ENCODE results near the gene PRICKLE3. TPM values are rescaled to one million over a fixed set of nuclear protein-coding genes. Genes with fewer than 3 reads are reported as not detected.
"Not testable (repeated sequence)": the region's sequence is repeated elsewhere in the genome, so short reads cannot be mapped to it uniquely, and the experiment has no call there.

PRICKLE3 gene
- total RNA-seq, 1 experiment from 2014 or later, result 6.1 TPM

GRCh38 chrX:49167740-49168108 is 18.4 kb downstream of the PRICKLE3 start:
- no peak for DNase-seq (ENCODE audit: low read depth)
- in situ Hi-C loops (cut with HindIII; ENCODE audit: low pct_unique_long_range_greater_than_20kb, low sequenced_read_pairs), result no loop called here

DNA sequence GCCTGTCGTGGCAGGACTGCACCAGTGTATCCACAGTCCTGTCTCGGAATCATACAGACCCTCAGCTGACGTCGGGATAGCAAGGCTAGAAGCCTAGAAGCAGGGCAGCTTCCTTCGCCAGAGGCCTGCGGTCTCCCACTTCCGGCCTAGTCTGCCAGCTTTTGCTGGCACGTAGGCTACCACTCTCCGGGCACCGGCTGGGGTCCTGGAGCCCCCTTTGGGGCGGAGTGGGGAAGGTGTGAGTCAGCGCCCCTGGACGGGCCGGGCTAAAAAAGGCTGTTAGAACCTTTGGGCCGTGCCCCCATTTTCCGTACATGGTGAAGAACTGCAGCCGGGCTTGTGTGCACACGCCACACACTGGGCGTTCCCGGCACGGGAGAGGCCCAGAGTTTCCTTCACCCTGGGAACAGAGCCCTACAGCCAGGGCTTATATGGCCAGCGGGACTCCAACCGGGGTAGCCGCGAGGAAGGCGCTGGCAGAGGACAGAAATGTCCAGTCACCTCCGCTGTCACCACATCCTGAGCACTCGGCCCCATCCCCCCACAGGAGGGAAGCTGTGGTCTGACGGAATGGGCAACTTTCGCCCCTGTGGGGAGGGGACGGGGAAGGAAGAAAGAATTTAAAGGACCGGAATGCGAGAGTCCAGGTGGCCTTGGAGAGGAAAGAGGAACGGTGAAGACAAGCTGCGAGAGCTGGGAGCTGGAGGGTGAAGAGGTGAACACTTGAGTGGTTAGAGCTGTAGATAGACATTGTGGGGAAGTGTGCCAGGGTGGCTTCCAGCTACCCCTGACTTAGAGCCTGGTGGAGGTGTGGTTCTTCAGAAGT is 19.0 kb downstream of the PRICKLE3 start:
- DNase-seq (ENCODE audit: low read depth), result no peak
- in situ Hi-C loops (cut with HindIII; ENCODE audit: low pct_unique_long_range_greater_than_20kb, low sequenced_read_pairs), result no loop called here

DNA sequence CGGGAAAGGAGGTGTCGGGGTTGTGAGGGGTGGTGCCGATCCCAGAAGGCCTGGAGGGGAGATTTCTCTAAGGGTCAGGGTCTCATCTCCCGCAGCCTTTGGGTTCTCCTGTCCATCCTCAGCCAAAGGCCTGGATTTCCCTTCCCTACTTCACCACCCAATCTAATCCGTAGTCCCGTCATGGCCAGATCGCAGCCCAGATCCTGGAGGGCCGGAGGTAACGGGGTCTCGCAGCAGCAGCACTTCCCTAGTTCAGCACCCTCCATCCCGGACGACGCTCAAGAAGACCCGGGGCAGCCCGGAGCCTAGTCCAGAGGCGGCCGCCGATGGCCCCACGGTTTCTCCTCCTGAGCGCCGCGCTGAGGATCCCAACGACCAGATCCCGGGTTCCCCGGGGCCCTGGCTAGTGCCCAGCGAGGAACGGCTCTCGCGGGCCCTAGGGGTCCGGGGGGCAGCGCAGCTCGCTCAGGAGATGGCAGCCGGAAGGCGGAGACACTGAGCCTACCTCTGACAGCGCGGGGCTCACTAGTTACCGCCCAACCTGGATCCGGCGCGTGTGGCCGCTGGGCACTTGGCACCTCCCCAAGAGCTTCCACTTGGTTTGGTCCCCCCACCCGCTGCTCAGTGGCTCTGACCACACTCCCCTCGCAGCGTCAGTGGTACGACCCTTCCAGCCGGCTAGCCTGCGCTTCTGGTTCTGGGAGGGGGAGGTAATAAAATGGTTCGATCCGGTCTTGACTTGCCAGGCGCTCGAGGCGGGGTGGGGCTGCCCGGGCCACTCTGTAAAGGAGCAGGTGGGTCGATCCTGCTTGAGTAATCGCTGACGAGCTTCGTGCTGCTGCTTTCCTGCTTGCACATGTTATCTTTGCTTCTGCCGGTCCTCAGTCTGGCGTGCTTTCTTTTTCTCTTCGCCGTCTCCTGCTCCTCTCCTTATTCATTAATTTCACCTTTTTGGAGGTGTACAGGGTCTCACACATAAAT is 20.0 kb downstream of the PRICKLE3 start:
- DNase-seq (ENCODE audit: low read depth), result no peak
- in situ Hi-C loops (cut with HindIII; ENCODE audit: low pct_unique_long_range_greater_than_20kb, low sequenced_read_pairs), result no loop called here

DNA sequence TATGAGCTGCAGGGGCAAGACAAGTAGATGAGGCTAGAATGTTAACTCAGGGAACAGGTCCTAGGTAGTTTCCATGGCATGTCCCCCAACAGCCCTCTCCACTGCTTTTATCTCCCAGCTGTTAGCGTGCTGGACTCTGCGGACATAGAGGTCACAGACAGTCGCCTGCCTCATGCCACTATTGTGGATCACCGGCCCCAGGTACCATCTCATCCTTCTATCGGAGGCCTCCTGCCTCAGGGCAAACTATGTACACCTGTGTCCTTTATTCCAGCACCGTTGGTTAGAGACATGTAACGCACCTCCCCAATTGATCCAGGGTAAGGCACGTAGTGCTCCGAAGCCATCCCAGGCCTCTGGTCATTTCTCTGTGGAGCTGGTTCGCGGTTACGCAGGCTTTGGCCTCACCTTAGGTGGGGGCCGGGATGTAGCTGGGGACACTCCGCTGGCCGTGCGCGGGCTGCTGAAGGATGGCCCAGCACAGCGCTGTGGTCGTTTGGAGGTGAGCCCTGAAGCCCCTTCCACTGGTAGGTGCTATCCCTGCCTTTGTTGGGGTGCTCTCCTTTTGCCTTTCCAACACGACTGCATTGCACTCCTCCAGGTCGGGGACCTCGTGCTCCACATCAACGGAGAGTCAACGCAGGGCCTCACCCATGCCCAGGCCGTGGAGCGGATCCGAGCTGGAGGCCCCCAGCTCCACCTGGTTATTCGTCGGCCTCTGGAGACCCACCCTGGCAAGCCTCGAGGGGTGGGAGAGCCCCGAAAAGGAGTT is 21.4 kb downstream of the PRICKLE3 start:
- DNase-seq (ENCODE audit: low read depth), result no peak
- in situ Hi-C loops (cut with HindIII; ENCODE audit: low pct_unique_long_range_greater_than_20kb, low sequenced_read_pairs), result no loop called here

DNA sequence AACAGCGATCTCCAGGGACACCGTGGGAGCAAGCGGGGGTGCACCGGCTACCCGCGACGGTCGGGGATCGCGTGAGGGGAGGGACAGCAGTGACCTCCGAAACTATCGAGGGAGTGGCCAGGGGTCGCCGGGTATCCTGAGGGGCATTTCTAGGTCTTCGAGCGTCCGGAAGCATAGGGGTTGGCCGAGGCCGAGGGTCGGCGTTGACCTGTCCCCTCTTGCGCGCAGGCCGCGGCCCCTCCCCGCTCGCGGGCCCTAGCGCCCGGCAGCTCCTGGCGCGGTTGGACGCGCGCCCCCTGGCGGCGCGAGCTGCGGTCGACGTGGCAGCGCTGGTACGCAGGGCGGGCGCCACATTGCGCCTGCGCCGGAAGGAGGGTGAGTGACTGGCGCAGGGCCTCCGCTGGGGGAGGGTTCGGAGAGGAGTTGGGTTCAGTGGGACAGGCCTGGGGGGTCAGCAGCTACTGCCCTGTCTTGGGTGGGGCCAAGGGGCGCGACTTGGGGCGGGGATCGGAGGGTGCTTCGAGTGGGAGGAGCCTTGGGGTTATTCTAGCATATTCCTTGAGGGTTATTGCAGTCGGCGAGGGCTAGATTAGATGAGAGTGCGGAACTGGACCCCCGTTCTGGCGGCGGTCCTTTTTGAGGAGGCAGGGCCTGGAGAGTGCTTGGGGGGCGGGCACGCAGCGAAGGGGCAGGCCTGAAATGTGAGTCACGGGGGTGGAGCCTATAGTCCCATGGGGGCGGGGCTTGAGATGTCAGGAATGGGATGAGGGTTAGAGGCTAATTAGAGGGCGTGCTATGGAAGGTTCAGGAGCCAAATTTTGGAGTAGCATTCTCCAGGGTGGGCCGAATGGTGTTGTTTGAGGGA is 22.4 kb downstream of the PRICKLE3 start:
- peak; percentile 87 for DNase-seq (ENCODE audit: low read depth)
- in situ Hi-C loops (cut with HindIII; ENCODE audit: low pct_unique_long_range_greater_than_20kb, low sequenced_read_pairs), result no loop called here

DNA sequence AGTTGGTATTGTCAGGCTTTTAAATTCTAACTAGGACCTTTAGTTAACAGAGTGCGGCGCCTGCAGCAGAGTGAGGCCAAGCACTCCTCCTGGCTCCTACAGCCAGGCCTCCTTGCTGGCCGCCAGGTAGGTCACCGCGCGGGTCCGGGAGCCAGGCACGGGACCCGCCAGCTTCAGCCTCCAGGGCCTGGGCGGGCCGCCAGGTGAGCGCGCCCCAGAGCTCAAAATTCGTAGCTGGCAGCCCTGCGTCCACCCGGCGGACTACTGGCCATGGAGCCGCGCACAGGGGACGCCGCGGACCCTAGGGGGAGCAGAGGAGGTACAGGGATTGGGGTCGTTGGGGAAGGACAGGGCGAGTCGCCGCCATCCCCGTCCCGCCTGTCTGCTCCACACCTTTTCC is 23.6 kb downstream of the PRICKLE3 start, which contains the start of gene MAGIX:
Gene MAGIX (plus strand): TSS at position 139 of the 400 bp plus-strand sequence. CDS start 132 bp downstream, at position 271.
- in situ Hi-C loops (cut with HindIII; ENCODE audit: low pct_unique_long_range_greater_than_20kb, low sequenced_read_pairs), result no loop called here
- DNase-seq (ENCODE audit: low read depth), result no peak

GRCh38 chrX:49161632-49162031 is 24.5 kb downstream of the PRICKLE3 start:
- DNase-seq (ENCODE audit: low read depth), result no peak
- in situ Hi-C loops (cut with HindIII; ENCODE audit: low pct_unique_long_range_greater_than_20kb, low sequenced_read_pairs), result no loop called here

- in situ Hi-C loops (cut with HindIII; ENCODE audit: low pct_unique_long_range_greater_than_20kb, low sequenced_read_pairs), result no loop called here
- DNase-seq (ENCODE audit: low read depth), result no peak
Observed at GRCh38 chrX:49160908-49161307, 25.3 kb downstream of the PRICKLE3 start.

GRCh38 chrX:49157194-49157593 is 29.0 kb downstream of the PRICKLE3 start:
- no peak for DNase-seq (ENCODE audit: low read depth)
- in situ Hi-C loops (cut with HindIII; ENCODE audit: low pct_unique_long_range_greater_than_20kb, low sequenced_read_pairs), result no loop called here

GRCh38 chrX:49155900-49156837 is 30.0 kb downstream of the PRICKLE3 start:
- in situ Hi-C loops (cut with HindIII; ENCODE audit: low pct_unique_long_range_greater_than_20kb, low sequenced_read_pairs), result no loop called here
- DNase-seq (ENCODE audit: low read depth), result peak; percentile 85

DNA sequence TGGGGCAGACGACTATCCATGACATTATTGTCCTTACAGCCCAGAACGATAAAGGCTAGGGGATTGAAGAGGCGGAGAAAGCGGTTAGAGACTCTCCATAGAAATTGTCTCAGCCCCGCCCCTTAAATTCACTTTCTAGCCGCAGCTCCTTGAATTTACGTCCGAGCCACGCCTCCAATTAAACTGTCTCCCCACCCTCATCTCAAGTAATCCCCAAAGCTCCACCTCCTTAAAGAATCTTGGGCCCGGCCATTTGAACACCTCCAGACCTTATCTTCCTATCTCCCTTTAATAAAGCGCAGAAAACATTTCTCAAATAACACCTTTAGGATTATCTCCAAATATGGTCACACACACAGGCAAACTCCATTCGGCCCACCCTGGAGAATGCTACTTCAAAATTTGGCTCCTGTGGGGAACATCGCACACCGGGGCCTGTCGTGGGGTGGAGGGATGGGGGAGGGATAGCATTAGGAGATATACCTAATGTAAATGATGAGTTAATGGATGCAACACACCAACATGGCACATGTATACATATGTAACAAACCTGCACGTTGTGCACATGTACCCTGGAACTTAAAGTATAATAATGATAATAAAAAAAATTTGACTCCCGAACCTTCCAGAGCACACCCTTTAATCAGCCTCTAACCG is 30.8 kb downstream of the PRICKLE3 start:
- in situ Hi-C loops (cut with HindIII; ENCODE audit: low pct_unique_long_range_greater_than_20kb, low sequenced_read_pairs), result no loop called here
- peak; percentile 83 for DNase-seq (ENCODE audit: low read depth)

- in situ Hi-C loops (cut with HindIII; ENCODE audit: low pct_unique_long_range_greater_than_20kb, low sequenced_read_pairs), result no loop called here
- no peak for DNase-seq (ENCODE audit: low read depth)
Observed at GRCh38 chrX:49153467-49153866, 32.7 kb downstream of the PRICKLE3 start.

- DNase-seq (ENCODE audit: low read depth); in situ Hi-C loops (cut with HindIII; ENCODE audit: low pct_unique_long_range_greater_than_20kb, low sequenced_read_pairs): not testable (repeated sequence)
Observed at GRCh38 chrX:49149291-49149690, 36.9 kb downstream of the PRICKLE3 start.

DNA sequence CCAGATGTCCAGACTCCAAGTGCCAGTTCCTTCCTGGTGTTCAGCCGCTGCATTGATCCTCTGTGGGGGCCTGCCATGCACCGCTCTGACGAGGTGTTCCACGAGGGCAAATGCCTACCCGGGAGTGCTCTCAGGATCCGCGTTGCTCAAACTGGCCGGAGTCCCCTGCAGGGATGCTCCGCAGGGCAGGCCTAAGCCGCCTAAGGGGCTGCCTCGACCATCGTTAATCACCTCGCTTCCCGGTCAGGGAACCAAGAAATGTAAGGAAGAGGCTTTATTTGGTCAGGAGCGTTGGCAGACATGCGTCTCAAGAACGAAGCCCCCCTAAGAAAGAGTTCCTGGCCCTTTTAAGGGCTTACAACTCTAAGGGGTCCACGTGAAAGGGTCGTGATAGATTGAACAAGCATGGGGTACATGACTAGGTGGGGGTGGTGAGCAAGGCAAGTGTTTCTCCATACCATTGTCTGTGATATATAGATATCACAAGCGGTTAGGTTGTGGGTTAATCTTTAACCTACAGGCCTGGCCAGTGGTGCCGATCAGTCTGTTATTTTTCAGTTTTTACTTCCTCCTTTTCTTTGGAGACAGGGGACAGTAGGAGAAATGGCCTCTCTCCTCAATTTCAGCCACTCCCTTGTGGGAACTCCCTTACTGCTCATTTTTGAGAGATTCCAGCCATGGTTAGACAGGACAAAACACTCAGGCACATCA is 37.6 kb downstream of the PRICKLE3 start:
- in situ Hi-C loops (cut with HindIII; ENCODE audit: low pct_unique_long_range_greater_than_20kb, low sequenced_read_pairs), result not testable (repeated sequence)
- DNase-seq (ENCODE audit: low read depth), result peak; percentile 65

- in situ Hi-C loops (cut with HindIII; ENCODE audit: low pct_unique_long_range_greater_than_20kb, low sequenced_read_pairs), result no loop called here
- no peak for DNase-seq (ENCODE audit: low read depth)
Observed at GRCh38 chrX:49147936-49148335, 38.2 kb downstream of the PRICKLE3 start.
